GM06990 (cell line): ENCODE data around the gene WDFY2.

Source experiments
- DNase-seq: peaks from one replicate; pipeline ENCODE4 v3.0.0-alpha.2; 2011; ENCODE audit not compliant: insufficient read length; ENCODE audit errors: extremely low read depth
- H3K27me3 ChIP-seq: replicated peaks from 2 replicates; pipeline ENCODE4 v1.6.0; 2011; ENCODE audit warnings: low read length; ENCODE audit not compliant: control insufficient read depth, insufficient read depth
- H3K36me3 ChIP-seq: 2 replicates; pipeline ENCODE4 v1.5.1; 2011; ENCODE audit warnings: low read length; ENCODE audit not compliant: control insufficient read depth, insufficient read depth
- H3K4me3 ChIP-seq: replicated peaks from 2 replicates; pipeline ENCODE4 v1.5.1; 2011; ENCODE audit warnings: low read depth, mild to moderate bottlenecking, control low read depth, low read length
- CTCF ChIP-seq: IDR thresholded peaks from 2 replicates; pipeline ENCODE4 v1.5.1; 2011; ENCODE audit warnings: low read length, control low read depth, mild to moderate bottlenecking, inconsistent platforms; ENCODE audit not compliant: insufficient read depth, poor library complexity, severe bottlenecking

Gene WDFY2

GRCh38 chr13:51807041-51807440, 222.8 kb downstream of the WDFY2 start:
- no peak for DNase-seq
- no peaks in the 10 kb centered on the region for H3K27me3 ChIP-seq
- no peak for TF ChIP-seq CTCF
- no peak overlapping the region for H3K4me3 ChIP-seq
- H3K36me3 ChIP-seq = no peaks in the 10 kb centered on the region

- no peaks in the 10 kb centered on the region for H3K27me3 ChIP-seq
- H3K36me3 ChIP-seq = no peaks in the 10 kb centered on the region
- TF ChIP-seq CTCF = no peak
- no peak overlapping the region for H3K4me3 ChIP-seq
- DNase-seq = no peak
Observed at GRCh38 chr13:51808811-51809210, 224.5 kb downstream of the WDFY2 start.

GRCh38 chr13:51811046-51811445, 226.8 kb downstream of the WDFY2 start:
- DNase-seq = no peak
- Histone ChIP-seq H3K36me3 (no peaks in the 10 kb centered on the region), H3K4me3 (no peak overlapping the region), H3K27me3 (no peaks in the 10 kb centered on the region)
- no peak for TF ChIP-seq CTCF

GRCh38 chr13:51811920-51812451, 227.7 kb downstream of the WDFY2 start:
- TF ChIP-seq CTCF = no peak
- Histone ChIP-seq H3K27me3 (no peaks in the 10 kb centered on the region), H3K4me3 (no peak overlapping the region), H3K36me3 (no peaks in the 10 kb centered on the region)
- peak; percentile 35 for DNase-seq

GRCh38 chr13:51814071-51814470, 229.8 kb downstream of the WDFY2 start:
- no peaks in the 10 kb centered on the region for H3K36me3 ChIP-seq
- no peak overlapping the region for H3K4me3 ChIP-seq
- no peaks in the 10 kb centered on the region for H3K27me3 ChIP-seq
- no peak for TF ChIP-seq CTCF
- no peak for DNase-seq

GRCh38 chr13:51814825-51815650, 230.8 kb downstream of the WDFY2 start:
- H3K27me3 ChIP-seq = no peaks in the 10 kb centered on the region
- peak; percentile 86 for TF ChIP-seq CTCF
- H3K4me3 ChIP-seq = no peak overlapping the region; the same call in 1 of the 2 replicates
- DNase-seq = peak; percentile 58
- no peaks in the 10 kb centered on the region for H3K36me3 ChIP-seq
